Astrocyte (in vitro differentiated cells and primary cell): ENCODE measurements around the gene CDH26.

Experiments
- CTCF ChIP-seq: IDR thresholded peaks from 2 replicates; pipeline ENCODE4 v1.5.1; 2011; ENCODE audit warnings: low read depth, mild to moderate bottlenecking, inconsistent platforms, low read length, moderate library complexity; ENCODE audit not compliant: insufficient read depth
- EZH2 ChIP-seq: IDR thresholded peaks from 2 replicates; pipeline ENCODE4 v1.6.1; 2012; ENCODE audit warnings: mild to moderate bottlenecking, low read length, inconsistent platforms; ENCODE audit not compliant: insufficient read depth

- TF ChIP-seq CTCF, result no peak
- no peak for TF ChIP-seq EZH2
These were observed 81.3 kb downstream of the CDH26 start for GRCh38 chr20:60039526-60039925.
